Sigmoid colon (tissue), 7 donors: ENCODE results near the gene KLHDC3. TPM values are rescaled to one million over a fixed set of nuclear protein-coding genes. Genes with fewer than 3 reads are reported as not detected.

ENCODE experiments used
- DNase-seq: peaks from one replicate; pipeline ENCODE4 v3.0.0-alpha.2; 2019
- H3K27ac ChIP-seq, 4 donors: fragments of 200-600 bp; sonication (generic); one replicate each; pipeline ENCODE4 v1.5.1; 2016 to 2019; ENCODE audit warnings: mild to moderate bottlenecking in 1 of 4
- H3K27me3 ChIP-seq, 3 donors: fragments of 200-600 bp; sonication (generic); one replicate each; pipeline ENCODE4 v1.5.1; 2019; ENCODE audit warnings: mild to moderate bottlenecking in 1 of 3
- H3K36me3 ChIP-seq, 4 donors: fragments of 200-600 bp; sonication (generic); one replicate each; pipeline ENCODE4 v1.5.1; 2016 to 2019
- H3K4me1 ChIP-seq, 4 donors: fragments of 200-600 bp; sonication (generic); one replicate each; pipeline ENCODE4 v1.5.1; 2017 to 2019
- H3K4me3 ChIP-seq, 4 donors: fragments of 200-600 bp; sonication (generic); one replicate each; pipeline ENCODE4 v1.5.1; 2017 to 2019; ENCODE audit warnings: mild to moderate bottlenecking in 2 of 4, moderate library complexity in 1 of 4
- H3K9me3 ChIP-seq, 4 donors: fragments of 200-600 bp in 3 of 4; sonication (generic) in 3 of 4; one replicate each; pipeline versions ENCODE4 v1.5.1 to v1.6.1; 2013 to 2019
- EP300 ChIP-seq, 4 donors: sonication (generic); formaldehyde crosslinking; IDR thresholded peaks; one replicate each; pipeline ENCODE4 v1.6.1; 2017; ENCODE audit warnings: antibody characterized with exemption in 4 of 4
- POLR2A ChIP-seq, 2 donors: fragments of 450-650 bp; IDR thresholded peaks; one replicate each; pipeline ENCODE4 v1.6.1; 2016; ENCODE audit warnings: antibody characterized with exemption in 2 of 2, mild to moderate bottlenecking in 2 of 2, moderate library complexity in 2 of 2
- POLR2AphosphoS5 ChIP-seq, 4 donors: sonication (generic); formaldehyde crosslinking; IDR thresholded peaks; one replicate each; pipeline ENCODE4 v1.6.1; 2017; ENCODE audit warnings: antibody characterized with exemption in 4 of 4
- WGBS, 2 donors: extraction: QIAGEN DNeasy Blood & Tissue Kit; methylation state at CpG; one replicate each; pipeline ENCODE4 v1.1.7; 2013; 5-methylcytosine and 5-hydroxymethylcytosine counted together
- intact Hi-C: fragments of 100-400 bp; cut with DNase I; formaldehyde crosslinking; loops from one replicate; pipeline ENCODE4 v1.15.1; 2023
- polyA plus RNA-seq, 3 donors: library from polyadenylated mRNA; stranded (reverse); fragments of 200-250 nt; gene quantifications; one replicate each; pipeline ENCODE4 v1.2.3, GENCODE V29; 2013
- total RNA-seq, 4 donors: library from RNA; depleted of rRNA; stranded (reverse); fragments of >200 nt; gene quantifications; one replicate each; pipeline ENCODE4 v1.1.0, GENCODE V29; 2016
- TF ChIP-seq, protein P1 (sequence below), 4 experiments: fragments of 450-650 bp in 3 of 4; fragments of 200-600 bp in 1 of 4; IDR thresholded peaks; one replicate each; pipeline ENCODE4 v1.5.1; 2016 to 2019; ENCODE audit warnings: antibody characterized with exemption in 4 of 4, mild to moderate bottlenecking in 3 of 4, moderate library complexity in 2 of 4
- donor health status: healthy with polysubstance abuse.
- donor health status: Bipolar disorder and iron deficiency.
- donor health status: healthy.

KLHDC3 gene
- total and polyA plus RNA-seq, 7 donors, result 64.3 to 158 (median 69.7) TPM

DNA sequence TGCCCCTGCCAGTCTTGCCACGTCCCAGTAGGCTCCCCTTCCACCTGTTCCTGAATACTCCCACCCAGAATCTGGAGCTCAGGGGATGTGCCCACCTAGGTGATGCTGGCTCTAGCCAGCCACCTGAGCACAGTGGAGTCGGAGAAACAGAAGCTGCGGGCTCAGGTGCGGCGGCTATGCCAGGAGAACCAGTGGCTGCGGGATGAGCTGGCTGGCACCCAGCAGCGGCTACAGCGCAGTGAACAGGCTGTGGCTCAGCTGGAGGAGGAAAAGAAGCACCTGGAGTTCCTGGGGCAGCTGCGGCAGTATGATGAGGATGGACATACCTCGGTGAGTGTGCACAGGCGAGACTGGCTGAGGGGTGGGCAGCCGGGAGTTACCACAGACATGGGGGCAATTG is 48.8 kb downstream of the KLHDC3 start:
- WGBS, 2 donors, result 94 to 96% methylated on average over 12 of the region's 12 CpGs
- Histone ChIP-seq H3K4me3 (no peak overlapping the region), H3K27ac (no peak overlapping the region), H3K9me3 (no peaks in the 10 kb centered on the region), H3K4me1 (peaks cover 0 to 32% (median 21%) of the 10 kb centered on the region in 4 donors), H3K27me3 (no peaks in the 10 kb centered on the region), H3K36me3 (peaks cover 12 to 51% (median 24%) of the 10 kb centered on the region in 4 donors)
- no peak for DNase-seq
- intact Hi-C loops, result no loop called here
- TF ChIP-seq, protein P1, sequence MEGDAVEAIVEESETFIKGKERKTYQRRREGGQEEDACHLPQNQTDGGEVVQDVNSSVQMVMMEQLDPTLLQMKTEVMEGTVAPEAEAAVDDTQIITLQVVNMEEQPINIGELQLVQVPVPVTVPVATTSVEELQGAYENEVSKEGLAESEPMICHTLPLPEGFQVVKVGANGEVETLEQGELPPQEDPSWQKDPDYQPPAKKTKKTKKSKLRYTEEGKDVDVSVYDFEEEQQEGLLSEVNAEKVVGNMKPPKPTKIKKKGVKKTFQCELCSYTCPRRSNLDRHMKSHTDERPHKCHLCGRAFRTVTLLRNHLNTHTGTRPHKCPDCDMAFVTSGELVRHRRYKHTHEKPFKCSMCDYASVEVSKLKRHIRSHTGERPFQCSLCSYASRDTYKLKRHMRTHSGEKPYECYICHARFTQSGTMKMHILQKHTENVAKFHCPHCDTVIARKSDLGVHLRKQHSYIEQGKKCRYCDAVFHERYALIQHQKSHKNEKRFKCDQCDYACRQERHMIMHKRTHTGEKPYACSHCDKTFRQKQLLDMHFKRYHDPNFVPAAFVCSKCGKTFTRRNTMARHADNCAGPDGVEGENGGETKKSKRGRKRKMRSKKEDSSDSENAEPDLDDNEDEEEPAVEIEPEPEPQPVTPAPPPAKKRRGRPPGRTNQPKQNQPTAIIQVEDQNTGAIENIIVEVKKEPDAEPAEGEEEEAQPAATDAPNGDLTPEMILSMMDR (IDR thresholded peaks at IDR 0.05), result no peak
- no peak for TF ChIP-seq EP300 (IDR thresholded peaks at IDR 0.05)
- no peak for TF ChIP-seq POLR2AphosphoS5 (IDR thresholded peaks at IDR 0.05)
- TF ChIP-seq POLR2A (IDR thresholded peaks at IDR 0.05), result no peak

DNA sequence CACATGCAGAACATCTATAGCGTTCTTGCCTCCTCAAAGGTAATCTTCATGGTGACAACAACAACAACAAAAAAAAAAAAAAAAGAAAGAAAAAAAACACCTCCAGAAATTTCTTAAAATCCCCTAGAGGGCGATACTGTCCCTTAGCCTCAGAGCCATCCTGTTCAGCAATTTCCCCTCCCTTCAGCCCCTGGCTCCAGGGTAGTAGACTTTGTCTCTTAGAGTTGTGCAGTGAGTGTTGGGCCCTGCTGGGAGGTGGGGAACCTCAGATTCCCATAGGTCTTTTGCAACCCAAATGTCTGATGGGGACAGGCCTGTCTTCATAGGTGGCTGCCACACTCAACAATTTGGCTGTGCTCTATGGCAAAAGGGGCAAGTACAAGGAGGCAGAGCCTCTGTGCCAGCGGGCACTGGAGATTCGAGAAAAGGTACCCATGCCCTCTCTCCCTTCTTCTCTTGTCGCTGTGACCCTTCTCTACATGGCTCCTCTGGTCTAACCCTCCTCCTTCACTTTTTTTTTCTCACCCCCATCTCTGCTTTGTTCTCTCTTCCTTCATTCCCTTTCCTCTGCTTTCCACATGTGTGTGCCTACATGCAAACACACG is 56.1 kb downstream of the KLHDC3 start:
- Histone ChIP-seq H3K9me3 (no peaks in the 10 kb centered on the region), H3K36me3 (peaks cover 13 to 66% (median 32%) of the 10 kb centered on the region in 4 donors), H3K4me1 (no peaks in the 10 kb centered on the region), H3K27me3 (no peaks in the 10 kb centered on the region), H3K27ac (no peak overlapping the region), H3K4me3 (no peak overlapping the region)
- no peak for DNase-seq
- intact Hi-C loops, result no loop called here
- WGBS, 2 donors, result 59 to 65% methylated on average over 6 of the region's 6 CpGs
- TF ChIP-seq, protein P1 (IDR thresholded peaks at IDR 0.05), result peak in 1 of 4 experiments; percentile 14
- TF ChIP-seq POLR2A (IDR thresholded peaks at IDR 0.05), result no peak
- TF ChIP-seq POLR2AphosphoS5 (IDR thresholded peaks at IDR 0.05), result no peak

Other genes starting within 250 kb of the KLHDC3 start
- 10 to 100 TPM; 13.6 to 18.5 (median 17.4) TPM for gene BICRAL, start 232.2 kb upstream of the KLHDC3 start, total RNA-seq
- 1 to 10 TPM; 4.6 to 7.8 (median 4.8) TPM for gene BICRAL, start 232.2 kb upstream of the KLHDC3 start, polyA plus RNA-seq
- gene RPL7L1, start 134.6 kb upstream of the KLHDC3 start, total RNA-seq, result 10 to 100 TPM; 67.6 to 79.0 (median 75.7) TPM
- 10 to 100 TPM; 30.6 to 58.9 (median 38.1) TPM for gene RPL7L1, start 134.6 kb upstream of the KLHDC3 start, polyA plus RNA-seq
- gene PTCRA, start 98.2 kb upstream of the KLHDC3 start, total RNA-seq, result not detected
- under 1 TPM in 1 of 3 donors, not detected in 2; 0.23 TPM for gene PTCRA, start 98.2 kb upstream of the KLHDC3 start, polyA plus RNA-seq
- 10 to 100 TPM; 22.8 to 24.9 (median 24.1) TPM for gene CNPY3, start 84.8 kb upstream of the KLHDC3 start, total RNA-seq
- 10 to 100 TPM; 11.8 to 37.5 (median 12.6) TPM for gene CNPY3, start 84.8 kb upstream of the KLHDC3 start, polyA plus RNA-seq
- under 1 TPM in 1 of 4 donors, not detected in 3; 0.54 TPM for gene GNMT, start 53.5 kb upstream of the KLHDC3 start, total RNA-seq
- gene GNMT, start 53.5 kb upstream of the KLHDC3 start, polyA plus RNA-seq, result under 1 TPM in 1 of 3 donors, not detected in 2; 0.45 TPM
- gene PEX6, start 35.1 kb upstream of the KLHDC3 start, total RNA-seq, result 10 to 100 TPM; 10.2 to 19.1 (median 18.2) TPM
- 10 to 100 TPM; 12.6 to 21.5 (median 14.0) TPM for gene PEX6, start 35.1 kb upstream of the KLHDC3 start, polyA plus RNA-seq
- gene PPP2R5D, start 29.7 kb upstream of the KLHDC3 start, total RNA-seq, result 10 to 100 TPM; 26.7 to 41.5 (median 33.9) TPM
- gene PPP2R5D, start 29.7 kb upstream of the KLHDC3 start, polyA plus RNA-seq, result 10 to 100 TPM; 29.4 to 38.8 (median 35.5) TPM
- 10 to 100 TPM; 49.0 to 91.5 (median 71.5) TPM for gene MEA1, start 303 bp upstream of the KLHDC3 start, total RNA-seq
- gene MEA1, start 303 bp upstream of the KLHDC3 start, polyA plus RNA-seq, result 10 to 100 TPM; 59.1 to 93.1 (median 75.1) TPM
- gene RRP36, start 7.4 kb downstream of the KLHDC3 start, total RNA-seq, result 10 to 100 TPM; 40.5 to 46.6 (median 43.3) TPM
- gene RRP36, start 7.4 kb downstream of the KLHDC3 start, polyA plus RNA-seq, result 10 to 100 TPM; 24.6 to 50.8 (median 27.3) TPM
- gene CUL7, start 39.6 kb downstream of the KLHDC3 start, total RNA-seq, result 10 to 100 TPM; 10.3 to 14.4 (median 11.0) TPM
- gene CUL7, start 39.6 kb downstream of the KLHDC3 start, polyA plus RNA-seq, result 1 to 10 TPM; 3.0 to 6.9 (median 3.2) TPM
- gene MRPL2, start 45.2 kb downstream of the KLHDC3 start, total RNA-seq, result 10 to 100 TPM; 14.1 to 25.7 (median 18.3) TPM
- gene MRPL2, start 45.2 kb downstream of the KLHDC3 start, polyA plus RNA-seq, result 10 to 100 TPM; 65.9 to 70.2 (median 68.5) TPM
- 10 to 100 TPM; 23.2 to 44.9 (median 34.6) TPM for gene KLC4, start 45.4 kb downstream of the KLHDC3 start, total RNA-seq
- gene KLC4, start 45.4 kb downstream of the KLHDC3 start, polyA plus RNA-seq, result 100 to 1,000 TPM in 1 of 3 donors, 10 to 100 TPM in 2; 58.4 to 116 (median 84.1) TPM
- gene PTK7, start 62.1 kb downstream of the KLHDC3 start, total RNA-seq, result 1 to 10 TPM; 4.8 to 9.7 (median 7.7) TPM
- gene PTK7, start 62.1 kb downstream of the KLHDC3 start, polyA plus RNA-seq, result 10 to 100 TPM in 1 of 3 donors, 1 to 10 TPM in 2; 1.2 to 15.6 (median 1.8) TPM
- gene SRF, start 157.0 kb downstream of the KLHDC3 start, total RNA-seq, result 10 to 100 TPM; 64.2 to 96.9 (median 89.1) TPM
- 10 to 100 TPM; 12.6 to 31.2 (median 13.9) TPM for gene SRF, start 157.0 kb downstream of the KLHDC3 start, polyA plus RNA-seq
- 10 to 100 TPM; 21.7 to 49.6 (median 31.9) TPM for gene CUL9, start 167.9 kb downstream of the KLHDC3 start, total RNA-seq
- gene CUL9, start 167.9 kb downstream of the KLHDC3 start, polyA plus RNA-seq, result 10 to 100 TPM in 2 of 3 donors, 1 to 10 TPM in 1; 5.1 to 32.9 (median 12.6) TPM
- gene DNPH1, start 215.2 kb downstream of the KLHDC3 start, total RNA-seq, result 10 to 100 TPM; 32.1 to 96.0 (median 90.3) TPM
- 100 to 1,000 TPM; 155 to 188 (median 163) TPM for gene DNPH1, start 215.2 kb downstream of the KLHDC3 start, polyA plus RNA-seq
- gene TTBK1, start 229.2 kb downstream of the KLHDC3 start, total RNA-seq, result under 1 TPM in 3 of 4 donors, not detected in 1; under 0.01 to 0.55 (median 0.27) TPM
- under 1 TPM; under 0.01 to 0.41 (median 0.23) TPM for gene TTBK1, start 229.2 kb downstream of the KLHDC3 start, polyA plus RNA-seq